ENCODE data around the gene MED12L.

Gene MED12L

DNA sequence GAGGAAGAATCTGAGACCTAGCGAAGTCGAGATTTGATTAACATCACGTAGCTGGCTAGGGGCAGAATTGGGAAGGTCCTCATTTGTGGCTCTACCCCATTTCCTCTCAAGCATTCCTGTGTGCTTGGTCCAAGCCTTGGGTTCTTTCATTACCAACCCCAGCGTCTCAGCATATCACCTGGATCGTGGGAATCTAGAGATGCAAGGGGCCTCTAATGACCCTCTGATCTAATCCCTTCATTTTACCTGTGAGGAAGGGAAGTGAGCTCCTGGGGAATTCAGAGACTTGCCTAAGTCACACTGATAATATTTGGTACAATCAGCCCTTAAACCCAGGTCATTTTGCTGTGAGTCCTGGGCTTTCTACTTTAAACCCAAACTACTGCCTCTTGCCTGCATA lies 229.1 kb downstream of the MED12L start:
- Histone ChIP-seq H3K9me3 (ENCODE audit: control insufficient read depth in 2 of 2, low read length in 2 of 2) (no peaks in the 10 kb centered on the region), H3K27me3 (ENCODE audit: control insufficient read depth in 2 of 2, insufficient read depth in 2 of 2, low read length in 2 of 2) (no peaks in the 10 kb centered on the region), H3K9ac (ENCODE audit: low read depth in 1 of 2, low read length in 2 of 2) (no peak overlapping the region), H3K36me3 (ENCODE audit: control insufficient read depth in 2 of 2, insufficient read depth in 2 of 2, low read length in 2 of 2) (no peaks in the 10 kb centered on the region), H3K27ac (ENCODE audit: low read depth in 2 of 2, low read length in 2 of 2) (no peak overlapping the region), H3K4me1 (ENCODE audit: control insufficient read depth in 2 of 2, insufficient read depth in 2 of 2, low read length in 2 of 2) (no peaks in the 10 kb centered on the region), H3K4me3 (ENCODE audit: low read length in 2 of 2) (no peak overlapping the region)

DNA sequence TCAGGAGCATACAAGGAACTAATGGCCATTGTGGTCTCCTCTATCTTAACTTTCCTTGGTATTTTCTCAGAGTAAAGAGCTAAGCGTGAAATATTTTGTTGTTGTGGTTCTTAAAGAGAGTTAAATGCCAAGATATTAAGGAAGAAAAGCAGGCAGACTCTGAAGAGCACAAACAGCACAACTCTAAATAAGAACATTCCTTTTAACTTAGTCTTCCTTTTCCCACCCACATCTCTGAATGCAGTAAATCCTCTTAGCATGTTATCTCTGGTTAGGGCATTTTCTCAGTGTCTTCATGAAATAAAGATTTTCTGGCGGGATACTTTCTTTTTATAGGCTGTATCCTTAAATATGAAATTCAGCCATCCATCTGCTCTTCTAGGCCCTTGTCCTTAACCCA lies 229.7 kb downstream of the MED12L start:
- Histone ChIP-seq H3K27ac (ENCODE audit: low read depth in 2 of 2, low read length in 2 of 2) (no peak overlapping the region), H3K9me3 (ENCODE audit: control insufficient read depth in 2 of 2, low read length in 2 of 2) (no peaks in the 10 kb centered on the region), H3K36me3 (ENCODE audit: control insufficient read depth in 2 of 2, insufficient read depth in 2 of 2, low read length in 2 of 2) (no peaks in the 10 kb centered on the region), H3K9ac (ENCODE audit: low read depth in 1 of 2, low read length in 2 of 2) (no peak overlapping the region), H3K4me3 (ENCODE audit: low read length in 2 of 2) (no peak overlapping the region), H3K4me1 (ENCODE audit: control insufficient read depth in 2 of 2, insufficient read depth in 2 of 2, low read length in 2 of 2) (no peaks in the 10 kb centered on the region), H3K27me3 (ENCODE audit: control insufficient read depth in 2 of 2, insufficient read depth in 2 of 2, low read length in 2 of 2) (no peaks in the 10 kb centered on the region)

DNA sequence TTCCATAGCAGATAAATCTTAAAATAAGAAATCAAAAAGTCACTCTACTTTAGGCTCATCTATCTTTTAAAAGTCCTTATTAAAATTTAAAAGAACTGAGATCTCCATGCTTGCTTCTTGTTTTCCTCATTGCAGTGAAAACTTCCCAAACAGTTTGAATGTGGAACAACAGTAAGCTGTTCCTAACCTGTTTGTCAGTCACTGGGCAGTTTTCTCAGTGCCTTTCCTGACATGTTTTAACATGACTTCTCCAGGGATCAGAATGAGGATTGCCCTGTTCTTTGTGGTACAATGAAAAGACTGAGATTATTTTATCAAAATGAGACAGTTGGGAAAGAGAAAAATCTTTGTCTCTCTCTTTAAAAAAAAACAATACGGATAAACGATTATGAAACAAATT lies 230.4 kb downstream of the MED12L start:
- Histone ChIP-seq H3K9me3 (ENCODE audit: control insufficient read depth in 2 of 2, low read length in 2 of 2) (no peaks in the 10 kb centered on the region), H3K27me3 (ENCODE audit: control insufficient read depth in 2 of 2, insufficient read depth in 2 of 2, low read length in 2 of 2) (no peaks in the 10 kb centered on the region), H3K4me3 (ENCODE audit: low read length in 2 of 2) (no peak overlapping the region), H3K27ac (ENCODE audit: low read depth in 2 of 2, low read length in 2 of 2) (no peak overlapping the region), H3K36me3 (ENCODE audit: control insufficient read depth in 2 of 2, insufficient read depth in 2 of 2, low read length in 2 of 2) (no peaks in the 10 kb centered on the region), H3K9ac (ENCODE audit: low read depth in 1 of 2, low read length in 2 of 2) (no peak overlapping the region), H3K4me1 (ENCODE audit: control insufficient read depth in 2 of 2, insufficient read depth in 2 of 2, low read length in 2 of 2) (no peaks in the 10 kb centered on the region)

DNA sequence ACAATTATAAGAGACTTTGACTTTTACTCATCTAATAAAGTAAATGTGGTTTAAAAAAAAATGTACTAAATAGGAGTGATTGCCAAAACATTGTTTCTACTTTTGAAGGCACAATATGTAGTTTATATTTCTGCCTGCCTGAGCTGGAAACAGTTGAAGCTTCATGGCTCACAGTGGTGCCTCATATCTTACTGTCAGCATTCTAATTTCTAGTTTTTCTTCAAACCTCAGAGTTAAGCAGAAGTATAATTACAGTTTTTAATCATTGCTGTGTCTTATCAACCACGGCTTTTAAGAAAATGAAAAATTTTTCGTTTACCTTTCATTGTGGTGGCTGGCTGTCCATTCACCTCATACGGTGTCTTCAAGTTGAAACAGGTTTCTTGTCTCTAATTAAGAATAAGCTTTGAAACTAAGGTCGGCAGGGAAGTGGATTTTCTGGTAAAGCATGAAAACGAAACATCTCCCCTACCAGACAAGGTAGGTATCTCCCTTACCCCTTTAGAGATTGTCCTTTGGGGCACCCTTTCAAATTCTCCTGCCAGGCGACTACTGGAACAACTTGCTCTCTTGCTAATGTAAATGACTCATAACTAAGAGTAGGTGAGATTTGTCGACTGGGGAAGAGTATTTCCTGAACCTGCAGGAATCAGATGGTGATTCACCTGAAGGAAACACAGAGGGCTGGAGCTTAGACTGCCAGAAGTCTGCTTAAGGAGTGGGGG lies 231.0 kb downstream of the MED12L start, which contains the start of gene GPR87:
Gene GPR87, minus strand, starts transcription at position 554 of the 725 bp plus-strand sequence. CDS start 16,720 bp downstream, outside the sequence.
- H3K27me3 ChIP-seq (ENCODE audit: control insufficient read depth in 2 of 2, insufficient read depth in 2 of 2, low read length in 2 of 2): no peaks in the 10 kb centered on the region
- H3K4me1 ChIP-seq (ENCODE audit: control insufficient read depth in 2 of 2, insufficient read depth in 2 of 2, low read length in 2 of 2): no peaks in the 10 kb centered on the region
- H3K27ac ChIP-seq (ENCODE audit: low read depth in 2 of 2, low read length in 2 of 2): no peak within 1 kb of the TSS
- H3K36me3 ChIP-seq (ENCODE audit: control insufficient read depth in 2 of 2, insufficient read depth in 2 of 2, low read length in 2 of 2): no peaks in the 10 kb centered on the region
- H3K9ac ChIP-seq (ENCODE audit: low read depth in 1 of 2, low read length in 2 of 2): no peak within 1 kb of the TSS
- no peaks in the 10 kb centered on the region for H3K9me3 ChIP-seq (ENCODE audit: control insufficient read depth in 2 of 2, low read length in 2 of 2)
- no peak within 1 kb of the TSS for H3K4me3 ChIP-seq (ENCODE audit: low read length in 2 of 2)

DNA sequence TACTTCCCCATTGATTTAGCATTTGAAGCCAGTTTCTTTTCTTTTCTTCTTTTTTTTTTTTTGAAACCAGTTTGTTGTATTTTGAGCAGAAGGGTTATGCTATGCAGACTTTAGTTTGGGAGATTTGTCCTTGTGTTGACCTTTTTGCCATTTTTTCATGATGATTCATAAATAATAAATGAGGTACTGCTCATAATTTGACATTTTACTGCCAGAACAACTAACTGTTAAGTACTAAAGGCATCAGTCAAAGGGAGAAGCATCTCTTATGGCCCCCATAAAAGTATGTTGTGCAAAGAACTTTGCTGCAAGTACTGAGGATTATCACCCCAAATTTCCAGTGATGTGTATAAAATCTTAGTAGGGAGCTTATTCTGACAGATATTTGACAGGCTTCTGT lies 232.8 kb downstream of the MED12L start:
- Histone ChIP-seq H3K4me1 (ENCODE audit: control insufficient read depth in 2 of 2, insufficient read depth in 2 of 2, low read length in 2 of 2) (no peaks in the 10 kb centered on the region), H3K9ac (ENCODE audit: low read depth in 1 of 2, low read length in 2 of 2) (no peak overlapping the region), H3K4me3 (ENCODE audit: low read length in 2 of 2) (no peak overlapping the region), H3K27me3 (ENCODE audit: control insufficient read depth in 2 of 2, insufficient read depth in 2 of 2, low read length in 2 of 2) (no peaks in the 10 kb centered on the region), H3K27ac (ENCODE audit: low read depth in 2 of 2, low read length in 2 of 2) (no peak overlapping the region), H3K9me3 (ENCODE audit: control insufficient read depth in 2 of 2, low read length in 2 of 2) (no peaks in the 10 kb centered on the region), H3K36me3 (ENCODE audit: control insufficient read depth in 2 of 2, insufficient read depth in 2 of 2, low read length in 2 of 2) (no peaks in the 10 kb centered on the region)

DNA sequence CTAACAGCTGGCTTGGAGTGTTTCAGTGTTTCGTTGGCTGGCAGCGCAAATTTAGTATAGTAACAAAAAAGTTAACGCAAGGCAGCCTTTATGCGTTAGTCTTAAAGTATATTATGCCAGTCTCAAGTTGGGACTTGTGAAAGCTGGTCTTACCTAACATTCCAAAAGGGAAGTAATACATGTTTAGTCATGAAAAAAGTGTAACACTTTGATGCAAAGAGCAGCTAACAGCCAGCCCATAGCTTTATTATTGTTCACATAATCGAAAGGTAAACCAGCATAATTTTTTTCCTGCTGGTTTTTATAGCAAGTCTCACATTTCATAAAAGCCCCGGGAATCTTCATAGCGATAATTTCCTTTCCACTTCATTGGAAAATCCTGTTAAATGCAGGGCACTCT lies 233.5 kb downstream of the MED12L start:
- Histone ChIP-seq H3K27ac (ENCODE audit: low read depth in 2 of 2, low read length in 2 of 2) (no peak overlapping the region), H3K27me3 (ENCODE audit: control insufficient read depth in 2 of 2, insufficient read depth in 2 of 2, low read length in 2 of 2) (no peaks in the 10 kb centered on the region)

DNA sequence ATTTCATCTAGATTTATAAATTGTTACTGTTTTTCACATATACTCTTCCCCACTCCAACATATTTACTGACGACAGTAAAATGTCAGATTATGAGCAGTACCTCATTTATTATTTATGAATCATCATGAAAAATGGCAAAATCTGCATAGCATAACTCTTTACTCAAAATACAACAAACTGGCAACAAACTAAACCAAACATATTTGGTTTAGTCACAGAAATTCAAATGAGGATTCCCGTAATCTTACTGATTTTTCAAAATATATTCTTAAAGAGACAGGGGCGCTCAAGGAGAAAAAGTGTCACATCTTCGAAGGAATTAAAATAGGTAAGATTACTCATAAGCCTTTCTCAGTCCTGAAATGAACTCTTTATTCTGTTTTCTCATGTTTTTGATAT lies 234.2 kb downstream of the MED12L start:
- Histone ChIP-seq H3K9me3 (ENCODE audit: control insufficient read depth in 2 of 2, low read length in 2 of 2) (no peaks in the 10 kb centered on the region), H3K9ac (ENCODE audit: low read depth in 1 of 2, low read length in 2 of 2) (no peak overlapping the region), H3K27ac (ENCODE audit: low read depth in 2 of 2, low read length in 2 of 2) (no peak overlapping the region), H3K4me3 (ENCODE audit: low read length in 2 of 2) (no peak overlapping the region), H3K27me3 (ENCODE audit: control insufficient read depth in 2 of 2, insufficient read depth in 2 of 2, low read length in 2 of 2) (no peaks in the 10 kb centered on the region), H3K36me3 (ENCODE audit: control insufficient read depth in 2 of 2, insufficient read depth in 2 of 2, low read length in 2 of 2) (no peaks in the 10 kb centered on the region), H3K4me1 (ENCODE audit: control insufficient read depth in 2 of 2, insufficient read depth in 2 of 2, low read length in 2 of 2) (no peaks in the 10 kb centered on the region)

More for the DNA sequence above, 233.5 kb downstream of the MED12L start:
- H3K4me3 ChIP-seq (ENCODE audit: low read length in 2 of 2): no peak overlapping the region
- H3K36me3 ChIP-seq (ENCODE audit: control insufficient read depth in 2 of 2, insufficient read depth in 2 of 2, low read length in 2 of 2): no peaks in the 10 kb centered on the region
- no peaks in the 10 kb centered on the region for H3K9me3 ChIP-seq (ENCODE audit: control insufficient read depth in 2 of 2, low read length in 2 of 2)
- H3K4me1 ChIP-seq (ENCODE audit: control insufficient read depth in 2 of 2, insufficient read depth in 2 of 2, low read length in 2 of 2): no peaks in the 10 kb centered on the region
- no peak overlapping the region for H3K9ac ChIP-seq (ENCODE audit: low read depth in 1 of 2, low read length in 2 of 2)

DNA sequence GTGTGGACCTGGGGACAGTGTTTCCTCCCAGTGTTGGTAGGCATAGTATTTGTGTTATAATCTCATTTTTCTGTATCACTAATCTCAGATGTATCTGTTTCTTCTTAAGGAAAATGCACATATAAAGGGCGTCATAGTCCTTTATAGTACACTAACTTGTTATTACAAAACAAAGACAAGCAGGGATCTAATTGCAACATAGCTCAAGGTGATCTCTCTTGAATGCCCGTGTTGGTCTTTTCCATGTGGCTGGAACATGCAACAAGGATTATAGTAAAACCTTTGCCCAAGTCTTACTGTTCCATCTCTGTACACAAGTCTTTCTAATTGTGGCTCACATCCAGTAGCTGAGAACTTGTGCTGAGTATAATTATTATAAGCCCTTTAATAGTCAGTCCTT lies 234.7 kb downstream of the MED12L start:
- H3K4me3 ChIP-seq (ENCODE audit: low read length in 2 of 2): no peak overlapping the region
- no peaks in the 10 kb centered on the region for H3K4me1 ChIP-seq (ENCODE audit: control insufficient read depth in 2 of 2, insufficient read depth in 2 of 2, low read length in 2 of 2)
- H3K27me3 ChIP-seq (ENCODE audit: control insufficient read depth in 2 of 2, insufficient read depth in 2 of 2, low read length in 2 of 2): no peaks in the 10 kb centered on the region
- H3K36me3 ChIP-seq (ENCODE audit: control insufficient read depth in 2 of 2, insufficient read depth in 2 of 2, low read length in 2 of 2): no peaks in the 10 kb centered on the region
- H3K9ac ChIP-seq (ENCODE audit: low read depth in 1 of 2, low read length in 2 of 2): no peak overlapping the region
- H3K27ac ChIP-seq (ENCODE audit: low read depth in 2 of 2, low read length in 2 of 2): no peak overlapping the region
- H3K9me3 ChIP-seq (ENCODE audit: control insufficient read depth in 2 of 2, low read length in 2 of 2): no peaks in the 10 kb centered on the region

DNA sequence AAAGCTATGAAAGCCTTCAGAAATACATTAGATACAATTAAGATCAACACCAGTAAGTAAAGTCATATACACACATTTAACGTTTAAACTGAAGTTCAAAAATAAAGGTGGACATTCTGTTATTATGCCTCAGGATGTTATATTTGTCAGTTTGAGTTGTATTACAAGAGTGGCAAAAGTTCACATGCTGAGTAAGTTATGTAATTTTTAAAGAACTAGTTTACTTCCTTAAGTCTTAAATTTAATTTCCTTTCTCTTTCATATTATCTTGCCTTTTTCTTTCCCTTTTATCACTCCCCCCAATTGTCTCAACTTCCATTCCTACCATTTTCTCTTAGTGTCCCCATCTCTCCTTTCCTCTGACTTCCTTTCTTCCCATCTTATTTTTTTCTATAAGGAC lies 236.1 kb downstream of the MED12L start:
- H3K27me3 ChIP-seq (ENCODE audit: control insufficient read depth in 2 of 2, insufficient read depth in 2 of 2, low read length in 2 of 2): no peaks in the 10 kb centered on the region
- no peaks in the 10 kb centered on the region for H3K9me3 ChIP-seq (ENCODE audit: control insufficient read depth in 2 of 2, low read length in 2 of 2)
- H3K4me3 ChIP-seq (ENCODE audit: low read length in 2 of 2): no peak overlapping the region
- H3K9ac ChIP-seq (ENCODE audit: low read depth in 1 of 2, low read length in 2 of 2): no peak overlapping the region
- no peak overlapping the region for H3K27ac ChIP-seq (ENCODE audit: low read depth in 2 of 2, low read length in 2 of 2)
- no peaks in the 10 kb centered on the region for H3K36me3 ChIP-seq (ENCODE audit: control insufficient read depth in 2 of 2, insufficient read depth in 2 of 2, low read length in 2 of 2)
- H3K4me1 ChIP-seq (ENCODE audit: control insufficient read depth in 2 of 2, insufficient read depth in 2 of 2, low read length in 2 of 2): no peaks in the 10 kb centered on the region

DNA sequence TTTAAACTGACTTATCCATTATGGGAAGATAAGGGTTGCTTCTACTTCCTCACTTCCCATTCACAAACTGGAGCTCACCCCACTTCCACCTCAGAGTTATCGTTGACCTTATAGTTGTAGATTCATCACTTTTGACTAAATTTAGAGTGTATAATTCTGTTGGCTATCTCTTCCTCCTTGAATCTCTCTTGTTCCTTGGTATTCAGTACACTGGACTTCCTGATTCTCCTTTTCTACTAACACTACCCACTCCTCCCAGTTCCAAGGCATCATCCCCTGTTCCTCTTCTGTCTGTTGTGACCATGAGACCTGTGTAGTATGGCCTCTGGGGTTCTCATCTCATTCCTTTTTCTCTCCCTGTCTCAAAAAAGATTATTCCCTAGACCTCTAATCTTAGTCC lies 237.0 kb downstream of the MED12L start:
- H3K27ac ChIP-seq (ENCODE audit: low read depth in 2 of 2, low read length in 2 of 2): no peak overlapping the region
- H3K36me3 ChIP-seq (ENCODE audit: control insufficient read depth in 2 of 2, insufficient read depth in 2 of 2, low read length in 2 of 2): no peaks in the 10 kb centered on the region
- no peak overlapping the region for H3K4me3 ChIP-seq (ENCODE audit: low read length in 2 of 2)

More for the DNA sequence above, 237.0 kb downstream of the MED12L start:
- H3K9me3 ChIP-seq (ENCODE audit: control insufficient read depth in 2 of 2, low read length in 2 of 2): no peaks in the 10 kb centered on the region
- H3K4me1 ChIP-seq (ENCODE audit: control insufficient read depth in 2 of 2, insufficient read depth in 2 of 2, low read length in 2 of 2): no peaks in the 10 kb centered on the region
- H3K27me3 ChIP-seq (ENCODE audit: control insufficient read depth in 2 of 2, insufficient read depth in 2 of 2, low read length in 2 of 2): no peaks in the 10 kb centered on the region
- H3K9ac ChIP-seq (ENCODE audit: low read depth in 1 of 2, low read length in 2 of 2): no peak overlapping the region

All from mucosa of rectum (tissue), 2 donors.